Right lobe of liver (tissue), 6 donors: ENCODE data around the gene NME8. TPM values are rescaled to one million over a fixed set of nuclear protein-coding genes. Genes with fewer than 3 reads are reported as not detected.

Source experiments
- ATAC-seq, 4 donors: fragments of 200-7000 bp; cut with Tn5 transposase; one replicate each; pipeline ENCODE4 v1.9.1; 2020; ENCODE audit warnings: mild to moderate bottlenecking in 4 of 4, moderate library complexity in 4 of 4
- DNase-seq, 3 donors: peaks; one replicate each; pipeline ENCODE4 v3.0.0-alpha.2; 2020
- H3K27ac ChIP-seq, 3 donors: fragments of 200-600 bp; one replicate each; pipeline ENCODE4 v1.8.0; 2022
- H3K27me3 ChIP-seq, 2 donors: fragments of 200-600 bp; one replicate each; pipeline ENCODE4 v1.8.0; 2022
- H3K36me3 ChIP-seq, 4 donors: fragments of 200-600 bp; sonication (generic) in 1 of 4; one replicate each; pipeline versions ENCODE4 v1.5.1 to v1.8.0; 2017 to 2022; ENCODE audit warnings: control low read depth in 1 of 4
- H3K4me1 ChIP-seq, 4 donors: fragments of 200-600 bp; sonication (generic) in 1 of 4; one replicate each; pipeline versions ENCODE4 v1.5.1 to v1.8.0; 2017 to 2022; ENCODE audit warnings: control low read depth in 1 of 4
- H3K4me3 ChIP-seq, 3 donors: fragments of 200-600 bp; one replicate each; pipeline ENCODE4 v1.8.0; 2022
- H3K9me3 ChIP-seq, 4 donors: fragments of 200-600 bp; sonication (generic) in 1 of 4; one replicate each; pipeline versions ENCODE4 v1.5.1 to v1.8.0; 2017 to 2022; ENCODE audit warnings: control low read depth in 1 of 4
- POLR2A ChIP-seq: fragments of 450-650 bp; IDR thresholded peaks from one replicate; pipeline ENCODE4 v1.6.1; 2017; ENCODE audit warnings: antibody characterized with exemption, mild to moderate bottlenecking
- WGBS: methylation state at CpG from one replicate; pipeline ENCODE4 v1.1.6; 2018; ENCODE audit warnings: low coverage, low lambda C conversion rate; ENCODE audit not compliant: insufficient coverage; ENCODE audit errors: missing lambda C conversion rate; 5-methylcytosine and 5-hydroxymethylcytosine counted together
- intact Hi-C, 2 donors: fragments of 100-400 bp; cut with DNase I; formaldehyde crosslinking; loops; one replicate each; pipeline versions ENCODE4 v1.11.2 to v1.14.1; 2022
- total RNA-seq, 6 experiments: library from RNA; depleted of rRNA in 2 of 6; stranded (reverse); fragments of >200 nt in 2 of 6; fragmentation: NEBNext Ultra II Directional in 3 of 6; extraction: Animal tissue kit (Norgen Biotek cat#: 25700) in 3 of 6; gene quantifications; one replicate each; pipeline versions ENCODE4 v1.1.0 to v1.2.4, GENCODE V29; 2016 to 2023
- TF ChIP-seq, protein P1 (sequence below), 4 donors: fragments of 200-600 bp in 3 of 4; fragments of 450-650 bp in 1 of 4; IDR thresholded peaks; one replicate each; pipeline versions ENCODE4 v1.5.1 to v1.8.0; 2016 to 2022; ENCODE audit warnings: antibody characterized with exemption in 4 of 4, mild to moderate bottlenecking in 2 of 4
- donor health status: DM: no; HTN: yes; CAD: no.
- donor health status: DM: no; HTN: no; CAD: no.
- donor health status: DM: no; HTN: no; CAD: no.
- donor health status: DM: no; HTN: yes; CAD: no.
- donor health status: DM: no; HTN: yes; CAD: no.

NME8 gene
- total RNA-seq, 6 experiments from 2014 or later, result 0.53 TPM; not detected in 5

DNA sequence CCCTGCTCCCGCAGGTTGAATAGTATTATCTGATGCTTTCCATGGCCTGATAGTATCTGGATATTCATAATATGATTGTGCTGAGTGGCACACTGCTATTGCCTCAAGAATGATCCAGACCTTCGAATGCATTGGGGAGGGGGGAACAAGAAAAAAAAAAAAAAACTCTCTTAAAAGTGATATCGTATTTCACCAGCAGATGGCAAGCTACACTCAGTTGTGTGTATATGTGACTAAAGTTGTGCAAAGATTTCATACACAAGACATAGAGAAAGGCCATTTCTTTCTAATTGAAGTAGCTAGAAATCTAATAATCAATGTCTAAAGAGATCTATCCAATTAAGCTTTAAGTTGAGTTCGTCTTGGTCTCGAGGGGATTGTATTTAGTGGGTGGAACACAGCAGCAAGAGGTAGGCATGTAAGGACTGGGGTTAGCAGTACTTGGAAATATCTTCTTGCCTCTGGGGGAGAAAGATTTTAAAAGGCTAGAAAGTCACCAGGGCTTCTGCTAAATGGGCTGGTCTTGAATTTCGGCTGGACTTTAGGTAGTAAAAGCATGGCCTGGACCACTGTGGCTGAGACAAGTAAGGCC, 52.9 kb downstream of the NME8 start:
- no peak overlapping the region for H3K4me3 ChIP-seq
- WGBS, result 11% methylated on average over 6 of the region's 6 CpGs
- DNase-seq (no peak), ATAC-seq (peak; percentile 71 to 79 (median 78))
- peaks cover 0 to 15% (median 7%) of the 10 kb centered on the region in 4 donors for H3K4me1 ChIP-seq
- no peak overlapping the region for H3K27ac ChIP-seq
- no peaks in the 10 kb centered on the region for H3K27me3 ChIP-seq
- intact Hi-C loops, result no loop called here
- H3K36me3 ChIP-seq, result no peaks in the 10 kb centered on the region
- TF ChIP-seq POLR2A, result no peak
- TF ChIP-seq, protein P1, sequence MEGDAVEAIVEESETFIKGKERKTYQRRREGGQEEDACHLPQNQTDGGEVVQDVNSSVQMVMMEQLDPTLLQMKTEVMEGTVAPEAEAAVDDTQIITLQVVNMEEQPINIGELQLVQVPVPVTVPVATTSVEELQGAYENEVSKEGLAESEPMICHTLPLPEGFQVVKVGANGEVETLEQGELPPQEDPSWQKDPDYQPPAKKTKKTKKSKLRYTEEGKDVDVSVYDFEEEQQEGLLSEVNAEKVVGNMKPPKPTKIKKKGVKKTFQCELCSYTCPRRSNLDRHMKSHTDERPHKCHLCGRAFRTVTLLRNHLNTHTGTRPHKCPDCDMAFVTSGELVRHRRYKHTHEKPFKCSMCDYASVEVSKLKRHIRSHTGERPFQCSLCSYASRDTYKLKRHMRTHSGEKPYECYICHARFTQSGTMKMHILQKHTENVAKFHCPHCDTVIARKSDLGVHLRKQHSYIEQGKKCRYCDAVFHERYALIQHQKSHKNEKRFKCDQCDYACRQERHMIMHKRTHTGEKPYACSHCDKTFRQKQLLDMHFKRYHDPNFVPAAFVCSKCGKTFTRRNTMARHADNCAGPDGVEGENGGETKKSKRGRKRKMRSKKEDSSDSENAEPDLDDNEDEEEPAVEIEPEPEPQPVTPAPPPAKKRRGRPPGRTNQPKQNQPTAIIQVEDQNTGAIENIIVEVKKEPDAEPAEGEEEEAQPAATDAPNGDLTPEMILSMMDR (IDR thresholded peaks at IDR 0.05), result peak; percentile 50 to 66 (median 58)
- no peaks in the 10 kb centered on the region for H3K9me3 ChIP-seq

DNA sequence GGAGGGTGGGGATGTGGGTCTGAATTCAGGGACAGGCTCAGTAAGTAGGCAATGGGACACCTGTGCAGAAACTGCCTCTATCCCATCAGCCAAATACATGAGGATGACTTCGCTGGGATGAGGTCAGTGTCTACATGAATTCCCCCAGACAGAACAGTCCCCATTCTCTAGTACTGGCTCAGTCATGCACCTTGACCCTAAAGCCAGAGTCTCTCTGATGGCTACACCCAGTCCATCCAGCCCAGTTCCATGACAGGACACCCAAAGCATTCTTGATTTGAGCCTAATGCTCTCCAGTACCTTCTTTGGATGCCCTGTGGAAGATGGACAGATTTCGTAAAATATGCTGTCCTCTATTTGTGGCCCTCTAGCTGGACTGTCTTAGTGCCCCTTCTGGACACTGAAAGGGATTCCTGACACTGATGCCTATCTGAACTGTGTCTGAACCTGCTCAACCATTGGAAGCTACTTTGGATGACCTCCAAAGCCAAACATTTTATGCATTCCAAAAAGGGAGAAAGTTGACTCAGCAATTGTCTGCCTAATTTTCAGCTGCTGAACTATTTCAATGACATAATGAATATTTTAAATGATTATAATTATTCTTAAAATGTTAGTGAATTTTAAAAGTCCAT, 53.6 kb downstream of the NME8 start:
- ATAC-seq (peak; percentile 89 to 92 (median 91)), DNase-seq (no peak)
- WGBS, result 33% methylated on average over 2 of the region's 2 CpGs
- TF ChIP-seq, protein P1 (IDR thresholded peaks at IDR 0.05), result no peak
- no peak for TF ChIP-seq POLR2A
- H3K9me3 ChIP-seq, result no peaks in the 10 kb centered on the region
- no peak overlapping the region for H3K27ac ChIP-seq
- H3K36me3 ChIP-seq, result no peaks in the 10 kb centered on the region
- intact Hi-C loops, result no loop called here
- no peaks in the 10 kb centered on the region for H3K27me3 ChIP-seq
- no peak overlapping the region for H3K4me3 ChIP-seq
- peaks cover 0 to 15% (median 7%) of the 10 kb centered on the region in 4 donors for H3K4me1 ChIP-seq

DNA sequence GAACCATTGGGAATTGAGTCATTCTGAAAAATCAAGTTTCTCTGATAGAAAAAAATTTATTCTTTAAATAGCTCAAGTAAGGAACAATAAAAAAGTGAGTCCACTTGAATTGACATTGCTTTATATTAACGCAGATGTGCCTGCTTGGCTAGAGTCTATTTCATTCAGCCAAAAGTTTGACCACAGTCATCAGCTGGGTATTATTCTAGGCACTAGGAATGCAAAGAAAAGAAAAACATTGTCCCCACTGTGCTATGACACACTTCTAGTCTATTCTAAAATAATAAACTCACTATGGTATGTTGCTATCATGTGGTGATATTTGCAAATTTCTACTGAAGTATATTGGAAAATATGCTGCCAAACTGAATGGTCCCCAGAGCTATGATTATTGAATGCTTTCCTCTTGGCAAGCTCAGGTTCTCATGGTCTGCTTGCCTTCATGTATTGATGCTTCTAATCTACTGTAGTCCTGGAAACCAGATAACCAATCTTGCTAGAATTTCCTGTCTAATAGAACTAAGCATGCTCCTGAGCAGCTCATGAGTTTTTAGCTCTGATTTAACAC, 59.9 kb downstream of the NME8 start:
- no peak for TF ChIP-seq POLR2A
- TF ChIP-seq, protein P1 (IDR thresholded peaks at IDR 0.05), result no peak
- intact Hi-C loops, result no loop called here

DNA sequence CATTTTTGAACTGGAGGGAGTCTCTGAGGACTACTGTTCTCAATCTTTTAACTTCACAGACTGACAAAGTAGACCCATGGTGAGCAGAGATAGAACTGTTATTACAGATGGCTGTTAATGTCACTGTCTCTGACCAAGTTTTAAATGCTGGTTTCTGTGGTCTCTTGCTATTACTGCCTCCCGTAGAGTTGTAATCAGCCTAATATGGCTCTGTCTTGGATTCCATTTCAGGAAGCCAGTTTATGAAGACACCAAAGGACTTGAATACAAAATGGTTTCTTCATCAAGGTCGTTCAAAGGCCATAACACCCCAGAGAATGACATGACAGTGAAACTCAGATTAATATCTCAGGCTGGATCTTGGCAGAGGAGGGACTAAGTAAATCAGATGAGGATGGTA, 64.4 kb downstream of the NME8 start:
- peaks cover 0 to 7% (median 0%) of the 10 kb centered on the region in 4 donors for H3K4me1 ChIP-seq
- H3K36me3 ChIP-seq, result no peaks in the 10 kb centered on the region
- intact Hi-C loops, result loop anchor here in 1 of 2 donors (10.0 kb wide), 1 partner anchor 192 kb away; no protein-coding TSS in a partner anchor
- no peaks in the 10 kb centered on the region for H3K27me3 ChIP-seq
- TF ChIP-seq POLR2A, result no peak
- TF ChIP-seq, protein P1 (IDR thresholded peaks at IDR 0.05), result no peak
- ATAC-seq, result no peak
- 51% methylated on average over 2 of the region's 2 CpGs for WGBS
- no peak overlapping the region for H3K27ac ChIP-seq
- H3K9me3 ChIP-seq, result no peaks in the 10 kb centered on the region
- H3K4me3 ChIP-seq, result no peak overlapping the region
- no peak for DNase-seq

More for the DNA sequence above, 59.9 kb downstream of the NME8 start:
- Histone ChIP-seq H3K4me3 (no peak overlapping the region), H3K27ac (no peak overlapping the region), H3K27me3 (no peaks in the 10 kb centered on the region), H3K9me3 (no peaks in the 10 kb centered on the region), H3K36me3 (no peaks in the 10 kb centered on the region), H3K4me1 (no peaks in the 10 kb centered on the region)
- no peak for DNase-seq
- ATAC-seq, result no peak
- WGBS, result 84% methylated on average over 1 of the region's 1 CpG
